Endometrial microvascular endothelial cells (primary cell): Measurements from ENCODE around the gene MT4. TPM values are rescaled to one million over a fixed set of nuclear protein-coding genes. Genes with fewer than 3 reads are reported as not detected.

Source experiments
- in situ Hi-C: cut with HindIII; loops from 2 replicates; pipeline ENCODE4 v1.10.0; 2017; ENCODE audit warnings: low sequenced_read_pairs, low pct_unique_long_range_greater_than_20kb; ENCODE audit errors: inconsistent ontology term
- total RNA-seq: library from RNA; depleted of rRNA; stranded (reverse); fragments of >200 nt; gene quantifications from one replicate; pipeline ENCODE4 v1.2.3, GENCODE V29; 2015; ENCODE audit errors: inconsistent ontology term

The MT4 gene
- total RNA-seq, result not detected

DNA sequence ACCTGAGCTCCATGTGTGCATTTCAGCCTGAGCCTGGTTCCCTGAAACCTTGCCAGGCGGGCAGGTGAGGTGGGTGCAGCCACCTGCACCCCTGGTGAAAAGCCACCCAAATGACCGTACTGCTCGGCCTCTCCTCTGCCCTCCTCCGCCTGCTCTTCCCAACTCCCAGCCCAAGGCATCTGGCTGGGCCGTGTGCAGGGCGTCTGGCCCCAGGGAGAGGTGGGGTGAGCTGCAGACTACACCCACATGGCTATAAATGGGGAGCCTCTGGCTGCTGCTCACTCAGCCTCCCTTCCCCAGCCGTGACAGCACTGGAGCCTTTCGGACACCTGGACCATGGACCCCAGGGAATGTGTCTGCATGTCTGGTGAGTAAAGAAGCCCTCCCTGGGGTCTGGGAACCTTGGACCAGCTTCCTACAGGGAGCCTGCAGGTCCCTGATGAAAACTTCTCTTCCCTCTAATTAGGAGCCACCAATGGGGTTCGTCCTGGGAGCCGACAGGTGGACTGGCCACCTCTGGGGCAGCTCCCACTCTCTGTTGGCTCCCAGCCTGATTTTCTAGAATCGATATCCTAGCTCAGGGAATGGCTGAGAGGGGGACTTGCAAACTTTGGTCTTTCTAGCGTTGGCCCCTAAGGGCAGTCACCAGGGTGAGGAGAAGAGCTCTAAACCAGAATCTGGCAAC lies at the start of gene MT4:
TSS of gene MT4 (plus strand) at position 281 of the 685 bp plus-strand sequence. CDS start at position 337, 56 bp downstream.
- in situ Hi-C loops, result no loop called here

DNA sequence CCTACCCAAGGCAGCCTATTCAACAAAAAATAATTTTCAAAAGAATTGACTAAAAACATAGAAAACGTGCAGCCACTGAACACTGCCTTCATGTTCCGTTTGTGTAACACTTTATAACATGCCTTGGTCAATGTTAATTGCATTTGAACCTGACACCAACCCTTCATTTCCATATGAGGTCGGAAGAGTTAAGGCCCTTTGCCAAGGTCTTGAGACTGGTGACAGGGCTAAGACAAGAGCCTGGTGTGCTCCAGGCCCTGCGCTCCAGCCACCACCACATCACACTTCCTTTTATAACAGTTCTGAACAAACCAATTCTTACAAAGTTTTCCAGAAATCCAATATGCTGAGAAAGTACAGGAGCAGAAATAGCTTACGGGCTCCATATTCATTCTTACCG lies 49.2 kb upstream of the MT4 start:
- in situ Hi-C loops, result no loop called here

DNA sequence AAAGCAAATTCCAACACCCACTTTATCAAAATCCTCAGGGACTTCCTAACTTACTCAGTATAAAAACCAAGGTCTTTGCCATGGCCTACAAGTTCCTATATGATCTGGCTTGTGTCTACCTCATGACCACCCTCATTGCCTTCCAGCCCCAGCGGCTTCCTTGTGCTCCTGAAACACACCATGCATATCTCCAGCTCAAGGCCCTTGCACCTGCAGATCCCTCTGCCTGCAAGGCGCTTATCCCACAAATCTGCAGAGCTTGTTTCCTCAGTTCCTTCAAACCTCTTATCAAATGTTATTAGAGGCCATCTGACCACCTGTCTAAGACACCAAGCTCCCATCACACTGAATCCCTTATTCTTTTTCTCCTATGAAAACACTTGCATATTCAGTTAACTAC lies 47.7 kb upstream of the MT4 start:
- in situ Hi-C loops, result no loop called here

DNA sequence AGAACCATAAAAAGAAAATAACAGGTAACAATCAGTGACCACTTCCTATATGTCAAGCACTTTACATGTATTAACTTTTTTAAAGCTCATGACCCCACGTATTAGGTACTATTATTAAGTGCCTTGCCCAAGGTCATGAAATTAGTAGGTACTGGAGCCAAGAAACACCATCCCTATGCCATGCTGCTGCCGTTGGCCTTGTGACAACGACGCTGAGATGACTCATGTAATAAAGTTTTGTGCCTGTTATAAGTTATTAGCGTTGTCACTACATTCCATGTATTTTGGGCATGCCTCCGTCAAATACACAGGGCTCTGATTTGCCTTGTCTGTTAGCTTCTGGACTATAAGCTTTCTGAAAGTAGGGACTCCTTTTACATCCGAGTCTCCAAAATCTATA lies 46.4 kb upstream of the MT4 start:
- in situ Hi-C loops, result no loop called here

DNA sequence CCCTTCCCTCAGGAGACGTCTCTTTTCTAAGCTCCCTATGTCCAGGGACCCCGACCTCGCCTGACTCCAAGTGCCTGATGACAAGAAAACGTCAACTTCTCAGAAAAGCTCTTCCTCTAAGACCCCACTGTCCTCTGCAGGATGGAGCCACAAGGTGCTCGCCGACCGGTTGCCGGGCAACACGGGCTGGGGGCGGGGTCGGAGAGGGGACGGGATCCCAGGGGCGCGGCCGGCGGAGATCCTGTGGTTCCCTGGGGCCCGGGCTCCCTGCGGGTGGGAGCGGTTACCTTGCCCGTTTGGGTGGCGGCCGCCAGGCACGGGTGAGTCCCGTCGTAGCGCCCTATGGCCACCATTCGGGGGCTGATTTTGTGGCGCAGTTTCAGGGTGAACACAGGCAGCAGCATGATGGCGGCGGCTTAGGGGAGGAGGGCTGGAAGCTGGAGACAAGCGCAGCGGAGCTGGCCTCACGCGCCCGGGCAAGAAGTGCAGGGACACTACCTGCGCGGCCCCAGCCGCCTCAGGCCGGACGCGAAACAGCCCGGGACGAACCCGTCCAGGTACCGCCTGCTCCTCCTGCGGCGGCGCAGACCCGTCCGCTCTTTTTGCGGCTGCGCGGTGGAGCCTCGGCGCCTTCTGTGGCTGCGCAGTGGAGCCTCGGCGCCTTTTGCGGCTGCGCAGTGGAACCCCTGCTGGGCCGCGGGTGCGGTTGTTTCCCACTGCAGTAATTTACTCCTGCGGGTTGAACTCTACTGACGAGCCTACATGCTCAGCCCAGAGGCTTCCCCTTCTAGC lies 45.2 kb upstream of the MT4 start, which contains the start of gene BBS2:
TSS of gene BBS2 (minus strand) at position 566 of the 792 bp plus-strand sequence. CDS start at position 404, 162 bp downstream.
- in situ Hi-C loops, result no loop called here

DNA sequence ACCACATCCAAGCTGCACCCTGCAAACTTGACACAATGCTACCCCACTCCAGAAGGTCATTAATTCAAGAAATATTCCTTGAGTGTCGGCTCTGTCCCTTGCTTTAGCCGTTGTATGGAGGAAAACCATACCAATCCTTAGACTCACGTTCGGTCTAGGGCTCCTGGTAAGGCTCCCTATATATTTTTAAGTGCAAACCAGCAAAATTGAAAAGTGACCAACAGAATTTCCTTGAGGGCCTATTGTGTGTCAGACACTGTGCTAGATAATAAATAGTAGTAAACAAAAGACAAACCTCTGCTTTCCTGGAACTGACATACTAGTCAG lies 44.7 kb upstream of the MT4 start:
- in situ Hi-C loops, result no loop called here

DNA sequence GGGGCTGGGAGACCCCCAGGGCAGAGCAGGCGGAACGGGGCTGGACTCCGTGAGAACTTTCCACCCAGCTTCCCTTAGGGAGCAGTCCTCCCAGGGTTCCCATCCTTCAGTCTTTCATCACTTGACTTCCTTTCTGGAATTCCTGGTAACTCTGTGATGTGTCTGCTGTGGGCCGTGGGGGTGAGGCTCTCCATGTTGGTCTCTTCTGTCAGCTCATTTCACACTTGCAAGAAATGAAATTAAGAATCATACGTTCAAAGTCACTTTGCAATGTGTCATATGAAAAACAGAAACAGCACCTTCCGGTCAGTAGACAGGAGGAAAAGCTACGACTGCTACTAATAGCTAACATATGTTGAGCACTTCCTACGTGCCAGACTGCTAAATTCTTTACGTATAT lies 39.6 kb upstream of the MT4 start:
- in situ Hi-C loops, result no loop called here

DNA sequence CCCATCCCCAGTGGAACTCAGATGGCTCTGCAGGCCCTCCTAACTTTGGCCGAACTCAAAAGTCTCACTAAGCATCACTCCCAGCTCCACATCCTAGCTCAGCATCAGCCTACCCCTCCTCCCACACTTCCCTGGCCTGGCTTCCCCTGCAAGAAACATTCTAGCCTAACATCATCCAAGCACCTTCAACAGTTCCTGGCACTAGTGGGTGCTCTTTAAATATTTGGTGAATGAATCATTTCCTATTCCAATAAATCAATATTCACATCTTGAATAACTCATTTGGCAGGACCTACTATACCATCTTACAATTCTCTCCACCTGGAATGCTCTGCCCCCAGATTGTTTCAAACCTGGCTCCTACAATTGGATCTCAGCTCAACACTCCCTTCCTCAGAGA lies 34.0 kb upstream of the MT4 start:
- in situ Hi-C loops, result no loop called here

DNA sequence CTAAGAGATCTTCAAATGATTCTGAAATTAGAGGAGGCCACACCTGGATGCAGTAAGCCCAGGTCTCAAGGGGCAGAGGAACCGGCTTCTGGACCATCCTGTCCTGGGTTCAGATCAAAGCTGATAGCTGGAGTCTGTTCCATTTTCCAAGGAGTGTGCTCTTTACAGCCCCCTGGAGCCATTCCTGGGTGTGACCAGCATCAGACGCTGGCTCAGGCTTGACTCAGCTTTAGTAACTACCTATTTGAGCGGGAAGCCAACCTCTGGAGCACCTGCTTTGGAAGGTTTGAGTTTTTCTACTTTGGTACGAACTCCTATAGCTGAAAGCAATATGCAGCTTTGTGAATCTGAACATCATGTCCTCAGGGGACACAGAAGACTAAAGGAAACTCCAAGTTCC lies 32.2 kb upstream of the MT4 start:
- in situ Hi-C loops, result no loop called here

DNA sequence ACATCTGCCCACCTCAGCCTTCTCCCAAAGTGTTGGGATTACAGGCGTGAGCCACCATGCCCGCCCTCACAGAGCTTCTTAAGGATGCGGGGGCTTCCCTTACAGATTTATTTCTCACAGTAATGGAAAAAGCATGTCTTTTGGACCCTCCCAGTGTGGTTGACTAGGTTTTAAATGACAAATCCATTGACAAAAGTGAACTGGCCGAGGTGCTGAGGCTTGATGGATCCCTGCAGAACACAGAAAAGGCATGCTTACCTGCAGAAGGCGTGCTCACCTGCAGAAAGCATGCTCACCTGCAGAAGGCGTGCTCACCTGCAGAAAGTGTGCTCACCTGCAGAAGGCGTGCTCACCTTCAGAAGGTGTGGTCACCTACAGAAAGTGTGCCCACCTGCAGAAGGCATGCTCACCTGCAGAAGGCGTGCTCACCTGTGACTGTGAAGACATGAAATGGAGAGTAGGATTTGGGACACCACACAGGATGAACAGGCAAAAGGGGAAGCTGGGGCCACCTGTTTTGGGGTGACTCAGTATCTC lies 30.0 kb upstream of the MT4 start:
- in situ Hi-C loops, result no loop called here

DNA sequence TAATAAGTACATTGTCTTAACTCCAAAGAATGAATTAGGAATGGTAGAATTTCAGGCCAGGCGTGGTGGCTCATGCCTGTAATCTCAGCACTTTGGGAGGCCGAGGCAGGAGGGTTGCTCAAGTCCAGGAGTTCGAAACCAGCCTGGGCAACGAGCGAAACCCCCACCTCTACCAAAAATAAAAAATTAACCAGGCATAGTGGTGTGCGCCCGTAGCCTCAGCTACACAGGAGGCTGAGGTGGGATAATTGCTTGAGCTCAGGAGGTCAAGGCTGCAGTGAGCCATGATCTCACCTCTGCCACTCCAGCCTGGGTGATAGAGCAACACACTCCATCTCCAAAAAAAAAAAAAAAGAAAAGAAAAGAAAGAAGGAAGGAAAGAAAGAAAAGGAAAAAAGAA lies 26.5 kb upstream of the MT4 start:
- in situ Hi-C loops, result no loop called here

DNA sequence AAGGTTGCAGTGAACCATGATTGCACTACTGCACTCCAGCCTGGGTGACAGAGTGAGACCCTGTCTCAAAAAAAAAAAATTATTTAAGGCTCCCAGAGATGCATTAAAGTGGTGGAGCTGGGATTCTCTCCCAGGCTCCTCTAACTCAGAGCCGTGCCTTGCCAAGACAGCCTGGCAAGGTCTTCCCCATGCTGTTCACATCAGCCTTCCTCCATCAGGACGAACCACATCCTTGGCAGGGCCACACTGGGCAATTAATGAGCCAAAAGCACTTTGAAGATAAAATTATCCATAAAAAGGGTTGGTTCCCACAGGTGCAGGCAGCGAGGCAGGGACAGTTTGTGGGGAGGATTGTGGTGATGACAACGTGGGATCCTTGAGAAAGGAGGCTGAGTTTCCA lies 25.2 kb upstream of the MT4 start:
- in situ Hi-C loops, result no loop called here

DNA sequence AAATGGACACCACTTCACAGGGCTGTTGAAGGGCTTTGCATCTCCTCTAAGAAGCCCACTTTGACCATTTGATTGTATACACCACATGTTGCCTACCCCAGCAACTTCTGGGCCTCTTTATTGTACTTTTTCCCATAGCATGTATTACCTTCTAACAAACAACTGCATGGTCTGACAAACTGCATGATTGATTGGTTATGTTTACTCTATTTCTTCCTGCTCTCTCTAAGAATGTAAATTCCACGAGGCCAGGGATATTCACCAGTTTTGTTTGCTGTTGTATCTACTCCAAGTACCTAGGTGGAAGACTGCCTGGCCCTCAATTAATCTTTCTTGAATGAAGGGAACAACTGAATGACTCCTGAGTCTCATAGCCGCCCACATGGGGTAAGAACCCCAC lies 22.8 kb upstream of the MT4 start:
- in situ Hi-C loops, result no loop called here

DNA sequence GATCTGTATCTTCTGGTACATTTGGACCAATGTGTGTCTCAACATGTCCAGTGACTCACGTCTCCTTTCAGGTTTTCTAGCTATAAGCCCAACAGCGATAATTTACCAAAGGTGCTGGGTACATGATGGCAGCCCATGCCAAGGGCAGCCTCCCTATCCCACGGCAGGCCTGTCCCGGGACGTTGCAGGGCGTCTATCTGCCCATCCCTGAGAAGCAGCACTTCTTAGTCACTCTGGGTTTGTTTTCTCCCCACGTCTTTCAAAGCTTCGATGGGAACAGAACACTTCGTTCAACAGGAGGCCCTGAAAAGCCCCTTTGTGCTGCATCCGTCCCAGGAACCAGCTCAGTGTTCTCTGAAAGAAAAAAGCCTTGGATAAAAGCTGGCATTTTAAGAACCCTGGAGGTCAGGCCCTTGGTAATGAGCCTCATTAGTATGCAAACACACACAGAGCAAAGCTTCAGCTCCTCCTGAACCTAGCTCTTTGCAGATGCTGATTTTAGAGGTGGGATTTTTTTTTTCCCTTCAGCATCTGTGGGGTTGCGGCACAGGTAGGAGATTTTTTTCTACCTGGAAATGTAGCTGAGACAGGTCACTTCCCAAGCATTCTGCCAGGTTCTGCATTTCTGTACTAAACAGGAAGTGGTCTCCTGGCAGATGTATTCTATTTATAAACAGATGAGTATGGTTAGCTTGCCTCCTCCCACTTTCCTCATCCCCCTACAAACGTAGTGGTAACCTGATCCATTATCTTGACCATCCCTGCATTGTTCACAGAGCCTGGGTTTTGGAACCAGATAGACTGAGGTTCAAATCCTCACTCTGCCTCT lies 17.5 kb upstream of the MT4 start:
- in situ Hi-C loops, result no loop called here

DNA sequence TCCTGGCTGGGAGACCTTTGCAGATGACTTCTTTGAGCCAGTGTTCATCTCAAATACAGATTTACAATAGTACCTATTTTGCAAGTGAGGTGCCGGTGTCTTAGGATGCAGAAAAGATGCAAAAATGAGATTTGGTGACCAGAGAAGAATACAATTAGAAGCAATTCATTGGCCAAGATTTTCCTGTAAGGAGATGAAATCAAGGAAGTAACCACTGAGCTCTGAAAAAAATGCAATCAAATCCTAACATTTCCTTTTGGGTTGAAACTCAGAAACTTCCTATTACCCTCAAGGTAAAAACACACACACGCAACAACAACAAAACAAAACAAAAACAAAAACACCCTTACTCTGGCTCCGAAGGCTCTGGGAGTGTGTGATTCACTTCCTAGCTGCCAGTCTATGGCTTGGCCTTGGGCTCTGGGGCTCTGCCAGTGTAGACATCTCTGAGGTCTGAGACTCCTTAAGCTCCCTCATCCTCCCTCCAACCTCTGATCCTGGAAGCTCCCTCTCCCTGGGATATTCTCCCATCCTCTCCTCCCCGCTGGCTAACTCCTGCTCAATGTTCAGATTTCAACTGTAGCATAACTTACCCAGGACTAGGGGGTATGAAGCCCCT lies 16.8 kb upstream of the MT4 start:
- in situ Hi-C loops, result no loop called here

DNA sequence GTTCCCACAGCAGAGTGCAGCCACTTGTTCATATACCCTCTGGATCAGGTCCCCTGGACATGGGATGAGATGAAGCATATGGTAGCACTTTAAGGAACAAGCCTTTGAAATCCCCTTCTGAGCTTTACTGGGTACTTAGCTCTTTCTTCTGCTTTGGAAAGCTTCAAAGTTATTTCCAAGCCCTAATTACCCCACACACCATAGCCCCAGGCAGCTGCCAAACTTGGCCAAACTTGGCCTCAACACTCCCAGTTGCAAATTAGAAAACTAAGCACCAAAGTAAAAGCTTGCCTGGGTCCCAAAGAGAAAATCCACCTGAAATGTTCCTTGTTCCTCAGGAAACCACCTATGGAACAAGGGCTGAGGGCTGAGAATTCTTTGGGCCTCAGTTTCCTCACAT lies 15.7 kb upstream of the MT4 start:
- in situ Hi-C loops, result no loop called here

DNA sequence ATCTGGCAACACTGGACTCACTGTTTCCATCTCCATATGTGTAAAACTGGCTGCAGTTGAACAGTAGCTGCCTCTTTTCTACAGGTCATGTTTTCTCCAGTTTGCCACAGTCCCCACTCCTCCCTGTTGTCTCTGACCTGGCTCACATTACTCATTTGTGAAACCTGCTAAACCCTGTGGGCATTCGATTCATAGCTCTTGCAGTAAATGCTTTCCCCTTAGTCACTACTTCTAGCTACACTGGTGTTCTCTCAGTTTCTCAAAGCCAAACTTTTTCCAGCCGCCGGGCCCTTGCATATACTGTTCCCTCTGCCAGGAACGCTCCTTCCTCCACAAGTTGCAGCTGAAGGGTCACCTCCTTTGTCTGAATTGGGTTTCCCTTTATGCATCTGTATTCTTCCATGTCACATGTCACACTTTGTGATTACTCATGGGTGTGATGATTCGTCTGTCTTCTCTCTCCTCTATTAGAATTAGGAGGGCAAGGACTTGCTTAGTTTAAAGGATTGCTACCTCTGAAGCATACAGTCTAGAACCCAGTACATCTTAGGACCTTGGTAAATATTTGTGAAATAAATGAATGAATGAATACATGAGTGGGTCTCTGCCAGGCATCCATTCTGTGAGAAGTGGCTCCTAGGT lies 15.0 kb upstream of the MT4 start:
- in situ Hi-C loops, result no loop called here

DNA sequence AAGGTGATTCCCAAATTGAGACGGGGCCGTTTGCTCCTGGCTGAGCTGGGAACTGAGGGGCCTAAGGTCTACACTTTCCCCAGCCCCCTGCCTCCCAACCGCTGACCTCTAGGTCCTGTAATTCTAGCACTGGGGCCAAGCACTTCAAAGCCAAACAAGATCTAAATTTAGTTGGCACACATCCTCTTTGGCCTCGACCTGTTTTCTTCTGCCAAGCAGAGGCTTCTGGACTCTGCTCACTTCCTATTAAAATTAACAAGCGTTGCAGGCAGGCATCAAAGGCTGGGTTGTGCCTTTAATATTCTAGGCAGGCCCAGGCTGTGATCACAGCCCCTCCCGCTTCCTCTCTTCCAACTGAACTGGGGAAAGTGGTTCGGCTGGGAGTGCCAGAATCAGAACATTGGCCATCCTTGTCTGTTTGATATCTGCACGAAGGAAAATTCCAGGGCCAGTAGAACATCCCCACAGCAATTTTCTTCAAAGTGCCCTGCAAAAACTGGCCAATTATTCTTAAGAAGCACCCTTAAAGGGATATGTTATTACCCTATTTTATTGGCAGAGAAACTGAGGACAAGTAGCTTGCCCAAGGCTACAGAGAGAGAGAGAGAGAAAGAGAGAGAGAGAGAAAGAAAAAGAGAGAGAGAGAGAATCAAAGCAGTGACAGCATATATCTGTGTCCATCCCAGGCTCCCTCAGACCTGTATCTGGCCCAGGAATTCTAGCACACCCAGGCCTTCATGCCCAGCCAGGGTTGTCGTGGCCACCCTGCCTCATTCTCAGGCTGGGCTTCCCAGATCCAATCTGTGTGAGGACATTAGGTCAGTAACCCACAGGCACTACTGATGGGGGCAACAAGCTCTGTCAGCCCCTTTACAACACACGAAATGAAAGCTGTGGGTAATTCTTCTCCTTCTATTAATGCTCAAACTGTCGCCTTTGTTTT lies 12.8 kb upstream of the MT4 start:
- in situ Hi-C loops, result no loop called here
